H9 (cell line): ENCODE measurements around the gene PNRC1. TPM values are rescaled to one million over a fixed set of nuclear protein-coding genes. Genes with fewer than 3 reads are reported as not detected.

Experiments used
- DNase-seq: peaks from one replicate; pipeline ENCODE4 v3.0.0-alpha.2; 2017
- H2AFZ ChIP-seq: one replicate; pipeline ENCODE4 v1.6.1; 2013; ENCODE audit warnings: mild to moderate bottlenecking, low read length, control low read depth, moderate library complexity
- H2AK5ac ChIP-seq: 2 replicates; pipeline ENCODE4 v1.6.1; 2013; ENCODE audit warnings: low read length, control low read depth, mixed read lengths; ENCODE audit not compliant: insufficient read length
- H2BK120ac ChIP-seq: one replicate; pipeline ENCODE4 v1.6.1; 2013; ENCODE audit warnings: low read depth, mild to moderate bottlenecking, low read length, control low read depth, inconsistent platforms; ENCODE audit not compliant: poor library complexity, severe bottlenecking
- H2BK12ac ChIP-seq: 2 replicates; pipeline ENCODE4 v1.6.1; 2013; ENCODE audit warnings: low read length, control low read depth, mixed read lengths, low read depth; ENCODE audit not compliant: insufficient read length
- H2BK15ac ChIP-seq: 2 replicates; pipeline ENCODE4 v1.6.1; 2013; ENCODE audit warnings: low read depth, low read length, control low read depth
- H2BK20ac ChIP-seq: one replicate; pipeline ENCODE4 v1.6.1; 2013; ENCODE audit warnings: low read depth, mild to moderate bottlenecking, low read length, control low read depth, inconsistent platforms; ENCODE audit not compliant: poor library complexity, severe bottlenecking
- H2BK5ac ChIP-seq: 2 replicates; pipeline ENCODE4 v1.6.1; 2013; ENCODE audit warnings: low read length, control low read depth, mixed read lengths; ENCODE audit not compliant: insufficient read length
- H3K14ac ChIP-seq: 2 replicates; pipeline ENCODE4 v1.6.1; 2013; ENCODE audit warnings: low read length, control low read depth; ENCODE audit not compliant: insufficient read depth
- H3K18ac ChIP-seq: 2 replicates; pipeline ENCODE4 v1.6.1; 2013; ENCODE audit warnings: low read depth, mild to moderate bottlenecking, mixed read lengths, low read length, control low read depth; ENCODE audit not compliant: insufficient read length
- H3K23ac ChIP-seq: 2 replicates; pipeline ENCODE4 v1.6.1; 2013; ENCODE audit warnings: low read length, control low read depth, mixed read lengths, low read depth; ENCODE audit not compliant: insufficient read length
- H3K23me2 ChIP-seq: 2 replicates; pipeline ENCODE4 v1.6.1; 2013; ENCODE audit warnings: low read depth, mild to moderate bottlenecking, mixed read lengths, low read length, control low read depth; ENCODE audit not compliant: insufficient read length, poor library complexity, severe bottlenecking
- H3K27ac ChIP-seq: 2 replicates; pipeline ENCODE4 v1.5.1; 2013; ENCODE audit warnings: low read length, control low read depth, mixed read lengths, low read depth; ENCODE audit not compliant: insufficient read length
- H3K27me3 ChIP-seq: 2 replicates; pipeline ENCODE4 v1.6.1; 2013; ENCODE audit warnings: low read length, control low read depth, inconsistent platforms; ENCODE audit not compliant: insufficient read depth
- H3K4ac ChIP-seq: 2 replicates; pipeline ENCODE4 v1.6.1; 2013; ENCODE audit warnings: low read depth, mild to moderate bottlenecking, control low read depth, inconsistent platforms, low read length, moderate library complexity
- H3K4me1 ChIP-seq: 2 replicates; pipeline ENCODE4 v1.6.1; 2013; ENCODE audit warnings: low read length, control low read depth, inconsistent platforms; ENCODE audit not compliant: insufficient read depth
- H3K4me2 ChIP-seq: 2 replicates; pipeline ENCODE4 v1.6.1; 2013; ENCODE audit warnings: low read length, control low read depth, mixed read lengths; ENCODE audit not compliant: insufficient read length, insufficient read depth
- H3K56ac ChIP-seq: 2 replicates; pipeline ENCODE4 v1.6.1; 2013; ENCODE audit warnings: low read depth, mild to moderate bottlenecking, mixed read lengths, low read length, control low read depth; ENCODE audit not compliant: insufficient read length
- H3K79me1 ChIP-seq: 2 replicates; pipeline ENCODE4 v1.6.1; 2013; ENCODE audit warnings: low read depth, mild to moderate bottlenecking, moderate library complexity, low read length, control low read depth, inconsistent platforms; ENCODE audit not compliant: insufficient read depth, poor library complexity, severe bottlenecking
- H3K79me2 ChIP-seq: 2 replicates; pipeline ENCODE4 v1.6.1; 2013; ENCODE audit warnings: low read length, control low read depth, inconsistent platforms; ENCODE audit not compliant: insufficient read depth
- H3K9ac ChIP-seq: 2 replicates; pipeline ENCODE4 v1.6.1; 2013; ENCODE audit warnings: low read length, control low read depth, mixed read lengths; ENCODE audit not compliant: insufficient read length; ENCODE audit errors: extremely low read depth
- H3K9me3 ChIP-seq: one replicate; pipeline ENCODE4 v1.6.1; 2013; ENCODE audit warnings: low read depth, low read length, inconsistent platforms; ENCODE audit not compliant: control insufficient read depth
- H3T11ph ChIP-seq: one replicate; pipeline ENCODE4 v1.6.1; 2013; ENCODE audit warnings: mild to moderate bottlenecking, low read length, control low read depth, inconsistent platforms
- H4K20me1 ChIP-seq: one replicate; pipeline ENCODE4 v1.6.1; 2013; ENCODE audit not compliant: control insufficient read depth, insufficient read length, insufficient read depth
- H4K5ac ChIP-seq: 2 replicates; pipeline ENCODE4 v1.6.1; 2013; ENCODE audit warnings: low read depth, mild to moderate bottlenecking, mixed read lengths, low read length, control low read depth; ENCODE audit not compliant: insufficient read length
- H4K8ac ChIP-seq: replicated peaks from 2 replicates; pipeline ENCODE4 v1.6.1; 2013; ENCODE audit warnings: low read length, control low read depth, mixed read lengths, low read depth; ENCODE audit not compliant: insufficient read length
- H4K91ac ChIP-seq: 2 replicates; pipeline ENCODE4 v1.6.1; 2013; ENCODE audit warnings: low read depth, mild to moderate bottlenecking, moderate library complexity, mixed read lengths, low read length, control low read depth; ENCODE audit not compliant: insufficient read length
- H3K27ac Mint-ChIP-seq, 3 experiments: 2 replicates in 2 of 3; 3 replicates in 1 of 3; pipeline ENCODE4 v1.8.0; 2020 to 2021; ENCODE audit warnings: mixed read lengths in 3 of 3, mild to moderate bottlenecking in 1 of 3, moderate library complexity in 1 of 3
- H3K27me3 Mint-ChIP-seq: 2 replicates; pipeline ENCODE4 v1.8.0; 2021; ENCODE audit warnings: low read depth, mild to moderate bottlenecking, moderate library complexity, mixed read lengths
- H3K36me3 Mint-ChIP-seq, 3 experiments: 2 replicates in 2 of 3; 3 replicates in 1 of 3; pipeline ENCODE4 v1.8.0; 2020 to 2021; ENCODE audit warnings: low read depth in 3 of 3, mixed read lengths in 3 of 3; ENCODE audit not compliant: insufficient read depth in 1 of 3
- H3K4me1 Mint-ChIP-seq, 2 experiments: 2 replicates each; pipeline ENCODE4 v1.8.0; 2020; ENCODE audit warnings: mixed read lengths in 2 of 2
- H3K4me3 Mint-ChIP-seq, 2 experiments: 2 replicates in 1 of 2; 3 replicates in 1 of 2; pipeline ENCODE4 v1.8.0; 2020 to 2021; ENCODE audit warnings: mild to moderate bottlenecking in 2 of 2, mixed read lengths in 2 of 2, moderate library complexity in 1 of 2
- H3K9me3 Mint-ChIP-seq, 2 experiments: 2 replicates in 1 of 2; 3 replicates in 1 of 2; pipeline ENCODE4 v1.8.0; 2020; ENCODE audit warnings: mild to moderate bottlenecking in 2 of 2, mixed read lengths in 2 of 2, moderate library complexity in 1 of 2
- WGBS: extraction: QIAGEN DNeasy Blood & Tissue Kit; methylation state at CpG from one replicate; pipeline ENCODE4 v1.1.7; 2013; ENCODE audit warnings: missing lambda C conversion rate, low lambda C conversion rate, mixed read lengths; ENCODE audit not compliant: insufficient read length; ENCODE audit errors: extremely low coverage; 5-methylcytosine and 5-hydroxymethylcytosine counted together
- total RNA-seq: library from RNA; stranded (reverse); gene quantifications from 2 replicates; pipeline ENCODE4 v1.2.1, GENCODE V29; 2021
- TF ChIP-seq, protein P1 (sequence below): fragments of 200-600 bp; sonication (generic); conservative IDR thresholded peaks from 3 replicates; pipeline ENCODE4 v1.8.0; 2021; ENCODE audit warnings: antibody characterized with exemption, mild to moderate bottlenecking

PNRC1 gene
- total RNA-seq, 1 experiment from 2014 or later = 57.4 TPM

DNA sequence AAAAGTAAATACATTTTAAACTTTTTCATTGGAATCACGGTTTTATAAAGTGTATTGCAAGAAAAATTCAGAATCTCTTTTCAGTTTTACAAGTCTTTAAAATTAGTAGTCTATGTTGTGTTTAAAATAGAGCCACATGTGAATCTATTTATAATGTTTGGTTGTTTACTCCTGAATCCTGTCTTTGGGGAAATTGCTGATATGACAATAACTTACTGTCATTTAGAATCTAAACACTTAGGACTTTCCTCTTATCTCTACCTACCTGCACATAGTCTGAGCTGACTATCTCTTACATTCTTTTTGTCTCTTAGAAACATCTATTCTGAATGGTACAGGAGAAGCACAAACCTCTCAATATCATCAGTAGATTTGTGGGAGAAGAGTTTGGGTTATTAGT, 41.4 kb downstream of the PNRC1 start:
- Histone ChIP-seq H3K4me1 (no peaks in the 10 kb centered on the region), H3K27ac (no peak overlapping the region), H3K18ac (no peak overlapping the region), H2BK20ac (no peak overlapping the region), H2BK15ac (no peak overlapping the region), H3K23me2 (peaks cover 4% of the 10 kb centered on the region), H3K79me1 (no peaks in the 10 kb centered on the region), H3K23ac (no peak overlapping the region), H3K56ac (no peak overlapping the region), H3K9ac (no peak overlapping the region), H4K8ac (no peak overlapping the region), H3K4me2 (no peak overlapping the region), H2AK5ac (no peak overlapping the region), H3K14ac (no peak overlapping the region), H2AFZ (no peak overlapping the region), H2BK120ac (no peak overlapping the region), H3K4ac (no peak overlapping the region), H4K91ac (no peak overlapping the region), H3K27me3 (peaks cover 14% of the 10 kb centered on the region), H4K20me1 (no peaks in the 10 kb centered on the region), H3T11ph (no peak overlapping the region), H2BK12ac (no peak overlapping the region), H3K9me3 (no peaks in the 10 kb centered on the region), H3K79me2 (no peaks in the 10 kb centered on the region), H4K5ac (no peak overlapping the region), H2BK5ac (no peak overlapping the region)
- no peak for DNase-seq
- Mint-ChIP-seq H3K4me3 (no peak overlapping the region), H3K9me3 (peaks cover 0 to under 1% of the 10 kb centered on the region in 2 experiments; a peak in 2 of 5 replicates), H3K27ac (no peak overlapping the region), H3K36me3 (peaks cover 0 to 2% (median 0%) of the 10 kb centered on the region in 3 experiments; a peak in 2 of 7 replicates), H3K4me1 (peaks cover 5 to 6% of the 10 kb centered on the region in 2 experiments), H3K27me3 (peaks cover 25% of the 10 kb centered on the region)
- no CpG with 5 or more reads among the region's 1 CpG for WGBS
- TF ChIP-seq, protein P1, sequence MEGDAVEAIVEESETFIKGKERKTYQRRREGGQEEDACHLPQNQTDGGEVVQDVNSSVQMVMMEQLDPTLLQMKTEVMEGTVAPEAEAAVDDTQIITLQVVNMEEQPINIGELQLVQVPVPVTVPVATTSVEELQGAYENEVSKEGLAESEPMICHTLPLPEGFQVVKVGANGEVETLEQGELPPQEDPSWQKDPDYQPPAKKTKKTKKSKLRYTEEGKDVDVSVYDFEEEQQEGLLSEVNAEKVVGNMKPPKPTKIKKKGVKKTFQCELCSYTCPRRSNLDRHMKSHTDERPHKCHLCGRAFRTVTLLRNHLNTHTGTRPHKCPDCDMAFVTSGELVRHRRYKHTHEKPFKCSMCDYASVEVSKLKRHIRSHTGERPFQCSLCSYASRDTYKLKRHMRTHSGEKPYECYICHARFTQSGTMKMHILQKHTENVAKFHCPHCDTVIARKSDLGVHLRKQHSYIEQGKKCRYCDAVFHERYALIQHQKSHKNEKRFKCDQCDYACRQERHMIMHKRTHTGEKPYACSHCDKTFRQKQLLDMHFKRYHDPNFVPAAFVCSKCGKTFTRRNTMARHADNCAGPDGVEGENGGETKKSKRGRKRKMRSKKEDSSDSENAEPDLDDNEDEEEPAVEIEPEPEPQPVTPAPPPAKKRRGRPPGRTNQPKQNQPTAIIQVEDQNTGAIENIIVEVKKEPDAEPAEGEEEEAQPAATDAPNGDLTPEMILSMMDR = no peak
